ENCODE measurements around the gene CLCN7. TPM values are rescaled to one million over a fixed set of nuclear protein-coding genes. Genes with fewer than 3 reads are reported as not detected.

The CLCN7 gene
- total RNA-seq, 4 donors from 2014 or later = 33.0 to 67.7 (median 39.2) TPM

DNA sequence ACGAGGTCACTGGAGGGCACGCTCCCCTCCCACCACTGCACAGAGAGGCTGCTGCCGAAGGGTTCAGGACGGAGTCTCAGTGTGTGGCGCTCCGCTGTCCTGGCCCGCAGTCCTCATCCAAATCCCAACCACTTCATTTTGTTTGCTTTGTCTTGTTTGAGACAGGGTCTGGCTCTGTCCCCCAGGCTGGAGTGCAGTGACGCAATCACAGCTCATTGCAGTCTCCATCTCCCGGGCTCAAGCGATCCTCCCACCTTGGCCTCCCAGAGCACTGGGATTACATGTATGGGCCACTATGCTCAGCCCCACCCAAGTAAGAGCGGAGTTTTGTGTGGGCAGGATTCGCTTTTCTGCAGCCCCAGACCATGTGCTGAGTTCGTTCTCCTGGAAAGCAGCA, 73.1 kb downstream of the CLCN7 start:
- H3K4me1 ChIP-seq = no peaks in the 10 kb centered on the region
- WGBS, 2 donors (ENCODE audit: low coverage in 1 of 2) = 60 to 100% methylated on average over 1 to 5 of the region's 13 CpGs
- no peak overlapping the region for H3K4me3 ChIP-seq
- no peak for ATAC-seq
- no peak overlapping the region for H3K27ac ChIP-seq
- H3K9me3 ChIP-seq = no peaks in the 10 kb centered on the region
- H3K27me3 ChIP-seq = no peaks in the 10 kb centered on the region
- TF ChIP-seq EP300 (IDR thresholded peaks at IDR 0.05) (no peak), POLR2AphosphoS5 (IDR thresholded peaks at IDR 0.05) (no peak), POLR2A (IDR thresholded peaks at IDR 0.05) (no peak)
- TF ChIP-seq, protein P1, sequence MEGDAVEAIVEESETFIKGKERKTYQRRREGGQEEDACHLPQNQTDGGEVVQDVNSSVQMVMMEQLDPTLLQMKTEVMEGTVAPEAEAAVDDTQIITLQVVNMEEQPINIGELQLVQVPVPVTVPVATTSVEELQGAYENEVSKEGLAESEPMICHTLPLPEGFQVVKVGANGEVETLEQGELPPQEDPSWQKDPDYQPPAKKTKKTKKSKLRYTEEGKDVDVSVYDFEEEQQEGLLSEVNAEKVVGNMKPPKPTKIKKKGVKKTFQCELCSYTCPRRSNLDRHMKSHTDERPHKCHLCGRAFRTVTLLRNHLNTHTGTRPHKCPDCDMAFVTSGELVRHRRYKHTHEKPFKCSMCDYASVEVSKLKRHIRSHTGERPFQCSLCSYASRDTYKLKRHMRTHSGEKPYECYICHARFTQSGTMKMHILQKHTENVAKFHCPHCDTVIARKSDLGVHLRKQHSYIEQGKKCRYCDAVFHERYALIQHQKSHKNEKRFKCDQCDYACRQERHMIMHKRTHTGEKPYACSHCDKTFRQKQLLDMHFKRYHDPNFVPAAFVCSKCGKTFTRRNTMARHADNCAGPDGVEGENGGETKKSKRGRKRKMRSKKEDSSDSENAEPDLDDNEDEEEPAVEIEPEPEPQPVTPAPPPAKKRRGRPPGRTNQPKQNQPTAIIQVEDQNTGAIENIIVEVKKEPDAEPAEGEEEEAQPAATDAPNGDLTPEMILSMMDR (IDR thresholded peaks at IDR 0.05) = no peak
- H3K36me3 ChIP-seq = peaks cover 0 to 92% of the 10 kb centered on the region in 2 donors

DNA sequence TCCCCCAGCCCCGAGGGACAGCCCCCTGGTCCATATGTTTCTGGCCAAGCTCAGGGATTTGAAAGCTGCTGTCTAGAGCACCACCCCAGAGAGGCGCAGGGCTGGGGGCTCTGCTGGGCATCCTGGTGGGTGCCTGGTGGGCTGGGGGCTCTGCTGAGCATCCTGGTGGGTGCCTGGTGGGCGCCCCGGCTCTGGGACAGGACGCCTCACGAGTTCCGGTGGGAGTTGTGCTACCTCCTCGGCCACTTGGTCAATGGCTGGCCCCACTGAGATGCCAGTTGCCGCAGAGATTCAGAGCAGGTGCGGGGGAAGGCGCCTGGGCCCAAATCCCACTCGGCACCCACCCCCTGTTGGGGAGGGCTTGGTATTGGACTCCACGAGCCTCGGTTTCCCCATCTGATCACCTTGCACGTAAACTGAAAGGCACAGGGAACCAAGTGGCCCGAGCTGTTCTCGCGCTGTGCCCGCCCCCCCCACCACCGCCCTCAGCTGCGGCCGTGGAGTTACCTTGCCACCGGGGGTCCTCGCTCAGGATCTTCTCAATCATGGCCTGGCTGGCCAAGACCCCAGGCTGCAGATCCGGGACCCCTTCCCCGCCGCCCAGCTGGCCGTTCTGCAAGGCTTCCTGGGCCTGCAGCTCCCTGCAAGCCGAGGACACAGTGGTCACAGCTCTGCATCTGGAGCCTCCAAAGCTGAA, 73.6 kb downstream of the CLCN7 start:
- no peaks in the 10 kb centered on the region for H3K27me3 ChIP-seq
- H3K4me3 ChIP-seq = no peak overlapping the region
- no CpG with 5 or more reads among the region's 29 CpGs for WGBS, 2 donors (ENCODE audit: low coverage in 1 of 2)
- H3K27ac ChIP-seq = no peak overlapping the region
- peaks cover 0 to 92% of the 10 kb centered on the region in 2 donors for H3K36me3 ChIP-seq
- H3K4me1 ChIP-seq = no peaks in the 10 kb centered on the region
- TF ChIP-seq EP300 (IDR thresholded peaks at IDR 0.05) = no peak
- no peak for TF ChIP-seq POLR2AphosphoS5 (IDR thresholded peaks at IDR 0.05)
- TF ChIP-seq, protein P1 (IDR thresholded peaks at IDR 0.05) = no peak
- TF ChIP-seq POLR2A (IDR thresholded peaks at IDR 0.05) = no peak
- H3K9me3 ChIP-seq = no peaks in the 10 kb centered on the region
- no peak for ATAC-seq

DNA sequence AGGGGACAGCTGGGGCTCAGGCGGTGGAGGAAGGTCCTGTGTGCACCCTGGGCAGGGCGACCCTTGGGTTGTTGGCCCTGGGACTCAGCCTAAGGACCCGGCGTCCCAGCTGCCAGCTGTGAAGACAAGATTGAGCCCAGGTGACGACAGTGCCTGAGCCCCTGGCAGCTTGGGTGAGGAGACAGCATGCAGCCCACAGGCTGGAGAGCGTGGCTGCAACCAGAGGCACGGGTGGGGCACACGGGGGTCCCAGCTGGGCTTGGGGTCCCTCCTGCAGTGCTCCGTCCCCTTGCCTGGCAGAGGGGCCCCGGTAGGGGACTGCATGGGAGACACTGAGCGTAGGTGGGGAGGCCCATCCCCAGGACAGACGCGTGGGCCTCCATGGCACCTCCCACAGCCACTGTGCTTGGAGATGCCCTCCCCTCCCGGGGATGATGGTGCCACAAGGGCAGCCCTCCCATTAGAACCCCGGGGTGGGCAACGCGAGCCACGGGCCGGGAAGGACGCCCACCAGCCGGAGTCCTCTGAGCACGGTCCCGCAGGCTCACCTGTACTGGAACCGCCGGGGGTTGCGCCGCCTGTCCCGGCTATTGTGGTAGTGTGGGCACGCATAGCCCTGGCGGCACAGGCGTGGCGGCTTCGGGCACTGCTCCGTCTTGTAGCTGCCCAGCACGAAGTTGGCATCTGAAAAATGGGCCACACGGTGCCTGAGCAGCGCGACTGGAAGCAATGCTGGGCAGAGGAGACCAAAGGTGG, 75.8 kb downstream of the CLCN7 start:
- WGBS, 2 donors (ENCODE audit: low coverage in 1 of 2) = no CpG with 5 or more reads among the region's 38 CpGs
- H3K27ac ChIP-seq = no peak overlapping the region
- H3K4me1 ChIP-seq = no peaks in the 10 kb centered on the region
- no peaks in the 10 kb centered on the region for H3K9me3 ChIP-seq
- no peaks in the 10 kb centered on the region for H3K27me3 ChIP-seq
- no peak for ATAC-seq
- TF ChIP-seq POLR2AphosphoS5 (IDR thresholded peaks at IDR 0.05) (no peak), EP300 (IDR thresholded peaks at IDR 0.05) (no peak), POLR2A (IDR thresholded peaks at IDR 0.05) (no peak)
- TF ChIP-seq, protein P1 (IDR thresholded peaks at IDR 0.05) = no peak
- no peak overlapping the region for H3K4me3 ChIP-seq
- H3K36me3 ChIP-seq = peaks cover 0 to 97% of the 10 kb centered on the region in 2 donors

DNA sequence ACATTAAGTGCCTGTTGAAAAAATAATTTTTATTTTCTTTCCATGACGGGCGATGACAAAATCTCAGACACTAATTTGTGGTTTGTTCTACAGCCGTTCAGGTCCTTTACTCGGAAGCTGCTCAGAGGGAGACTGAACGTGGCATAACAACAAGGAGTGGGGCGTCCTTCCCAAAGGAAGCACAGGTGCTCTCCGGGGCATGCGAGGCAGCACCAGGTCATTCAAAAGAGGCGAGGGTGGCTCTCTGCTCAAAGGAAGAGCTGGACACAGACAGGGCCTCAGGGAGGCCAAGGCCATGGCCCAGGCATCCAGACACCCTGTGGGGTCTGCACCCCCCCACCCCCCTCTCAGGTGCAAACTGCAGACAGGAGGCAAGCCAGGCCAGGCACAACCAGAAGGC, 76.5 kb downstream of the CLCN7 start:
- Histone ChIP-seq H3K36me3 (peaks cover 0 to 97% of the 10 kb centered on the region in 2 donors), H3K4me3 (no peak overlapping the region), H3K4me1 (no peaks in the 10 kb centered on the region), H3K9me3 (no peaks in the 10 kb centered on the region), H3K27ac (no peak overlapping the region), H3K27me3 (no peaks in the 10 kb centered on the region)
- 84 to 92% methylated on average over 7 to 9 of the region's 9 CpGs for WGBS, 2 donors (ENCODE audit: low coverage in 1 of 2)
- ATAC-seq = no peak
- TF ChIP-seq, protein P1 (IDR thresholded peaks at IDR 0.05) = no peak
- TF ChIP-seq POLR2A (IDR thresholded peaks at IDR 0.05) (no peak), POLR2AphosphoS5 (IDR thresholded peaks at IDR 0.05) (no peak), EP300 (IDR thresholded peaks at IDR 0.05) (no peak)

Measured in gastroesophageal sphincter (tissue), 4 donors.